ENCODE data around the gene HMCES. TPM values are rescaled to one million over a fixed set of nuclear protein-coding genes. Genes with fewer than 3 reads are reported as not detected.

HMCES gene
- total and polyA plus RNA-seq, 2 of the 13 experiments (the other 11 are each of a cell fraction or from before 2014, with no cell fraction given), result 16.1 to 37.5 TPM

GRCh38 chr3:129278439-129278965, at the start of gene HMCES (continued):
- peak; percentile 57; the same call in 1 of the 2 replicates for TF ChIP-seq ZSCAN5A (CRISPR knock-in tag; IDR thresholded peaks at IDR 0.05; ENCODE audit: borderline replicate concordance)
- TF ChIP-seq SIN3A (IDR thresholded peaks at IDR 0.05; ENCODE audit: borderline replicate concordance, low read depth, low read length), result peak; percentile 38; the same call in 1 of the 2 replicates
- TF ChIP-seq ZBTB3 (CRISPR knock-in tag; IDR thresholded peaks at IDR 0.05; ENCODE audit: borderline replicate concordance, low read depth), result no peak
- TF ChIP-seq ZNF546 (CRISPR knock-in tag; conservative IDR thresholded peaks at IDR 0.05), result peak; percentile 87; the same call in 1 of the 2 replicates
- 0 out of 2 replicates have a peak, but pooled peaks have one; percentile 43 for TF ChIP-seq IKZF5 (CRISPR knock-in tag; IDR thresholded peaks at IDR 0.05)
- TF ChIP-seq ZNF563 (CRISPR knock-in tag; IDR thresholded peaks at IDR 0.05), result no peak; the same call in 1 of the 2 replicates
- TF ChIP-seq CEBPZ (IDR thresholded peaks at IDR 0.05; ENCODE audit: low read length), result no peak
- peak; percentile 10; the same call in 1 of the 2 replicates for TF ChIP-seq MTERF4 (CRISPR knock-in tag; IDR thresholded peaks at IDR 0.05)
- peak; percentile 52; the same call in 1 of the 2 replicates for TF ChIP-seq ZNF552 (CRISPR knock-in tag; IDR thresholded peaks at IDR 0.05; ENCODE audit: borderline replicate concordance)
- TF ChIP-seq ZNF558 (CRISPR knock-in tag; IDR thresholded peaks at IDR 0.05; ENCODE audit: borderline replicate concordance), result no peak
- no peak for TF ChIP-seq MAF1 (CRISPR knock-in tag; IDR thresholded peaks at IDR 0.05; ENCODE audit: borderline replicate concordance)
- TF ChIP-seq ZNF607 (CRISPR knock-in tag; IDR thresholded peaks at IDR 0.05; ENCODE audit: borderline replicate concordance), result 0 out of 2 replicates have a peak, but pooled peaks have one; percentile 31
- peak; percentile 16; the same call in 1 of the 2 replicates for TF ChIP-seq ELF3 (CRISPR knock-in tag; IDR thresholded peaks at IDR 0.05)
- TF ChIP-seq ZNF549 (CRISPR knock-in tag; IDR thresholded peaks at IDR 0.05), result no peak
- TF ChIP-seq CENPBD1 (CRISPR knock-in tag; IDR thresholded peaks at IDR 0.05; ENCODE audit: borderline replicate concordance, low read depth), result no peak
- peak; percentile 92 for TF ChIP-seq TFDP1 (CRISPR knock-in tag; IDR thresholded peaks at IDR 0.05; ENCODE audit: borderline replicate concordance)
- TF ChIP-seq SOX13 (IDR thresholded peaks at IDR 0.05), result no peak
- TF ChIP-seq SOX13 (CRISPR knock-in tag; conservative IDR thresholded peaks at IDR 0.05 in 1 of 2, IDR thresholded peaks at IDR 0.05 in 1 of 2), result peak in 1 of 2 experiments; percentile 21; a peak in 1 of 4 replicates
- no peak for TF ChIP-seq ZNF333 (CRISPR knock-in tag; IDR thresholded peaks at IDR 0.05; ENCODE audit: borderline replicate concordance)
- TF ChIP-seq BORCS8-MEF2B (CRISPR knock-in tag; IDR thresholded peaks at IDR 0.05), result peak; percentile 68; the same call in 1 of the 2 replicates
